ENCODE results near the gene ABHD15. TPM values are rescaled to one million over a fixed set of nuclear protein-coding genes. Genes with fewer than 3 reads are reported as not detected.
A peak's percentile ranks its signal among the peaks of the same experiment; 100 is the strongest.

The ABHD15 gene
- total RNA-seq (10 to 100 TPM in 2 of 5 experiments, 1 to 10 TPM in 3; 8.6 to 17.6 (median 10.0) TPM), polyA plus RNA-seq (1 to 10 TPM; 3.1 to 5.3 TPM), total RNA-seq (10.4 reads per million, percentile 36 among the genes with 10 or more reads in this experiment)

- peaks cover 12 to 30% of the 10 kb centered on the region in 2 donors for H3K4me1 ChIP-seq (ENCODE audit: control insufficient read depth in 2 of 2, insufficient read depth in 2 of 2, low read length in 2 of 2)
- peak within 1 kb of the TSS; percentile 89 for H3K4me3 ChIP-seq (ENCODE audit: low read length)
- no peaks in the 10 kb centered on the region for H3K9me3 ChIP-seq (ENCODE audit: control insufficient read depth in 2 of 3, low read length in 3 of 3)
- H3K27me3 Mint-ChIP-seq: no peaks in the 10 kb centered on the region
- peak; percentile 37 for ATAC-seq
- DNase-seq: peak in 8 of 9 donors; percentile 37 to 82 (median 54)
- H3K4me1 Mint-ChIP-seq: peaks cover 16 to 49% (median 36%) of the 10 kb centered on the region in 7 donors
- peak within 1 kb of the TSS; percentile 88 to 99 (median 96) for H3K4me3 Mint-ChIP-seq
- H3K27me3 ChIP-seq (ENCODE audit: control insufficient read depth in 2 of 2, insufficient read depth in 2 of 2, low read length in 2 of 2): no peaks in the 10 kb centered on the region
- H3K9me3 Mint-ChIP-seq: peaks cover 0 to 3% (median 0%) of the 10 kb centered on the region in 11 donors
- POLR2A ChIA-PET: interaction anchor here (0.5 to 6.0 kb wide), 7 partner anchors 11 to 551 kb away, joined by 3 to 59 read pairs (median 4); partner anchors contain the start of genes SSH2 and TAOK1
- intact Hi-C loops (cut with micrococcal nuclease): loop anchor here (1.0 to 10.0 kb wide), 8 partner anchors 30 to 919 kb away; partner anchors contain the start of genes NUFIP2 (in 2 of the 2), PHF12 (in 2 of the 2), BLTP2 (in 1 of the 2) and SSH2 (in 1 of the 2)
- peaks cover 0 to 17% (median 0%) of the 10 kb centered on the region in 5 donors for H3K36me3 Mint-ChIP-seq
- peaks cover 0 to 4% (median 0%) of the 10 kb centered on the region in 3 experiments for H3K36me3 ChIP-seq (ENCODE audit: control insufficient read depth in 2 of 3, insufficient read depth in 3 of 3, low read length in 3 of 3)
- peak within 1 kb of the TSS; percentile 78 for H3K27ac ChIP-seq (ENCODE audit: low read depth, low read length)
- CTCF ChIA-PET: interaction anchor here (0.8 to 1.3 kb wide), 4 partner anchors 25 to 418 kb away, joined by 3 to 9 read pairs (median 3); no protein-coding TSS in a partner anchor
- H3K27ac Mint-ChIP-seq: peak within 1 kb of the TSS; percentile 13 to 97 (median 89)
These were observed at the start of gene ABHD15 for GRCh38 chr17:29566473-29567303. Gene ABHD15, minus strand, starts transcription at chr17:29567037. Its CDS starts 71 bp downstream, at chr17:29566966.

DNA sequence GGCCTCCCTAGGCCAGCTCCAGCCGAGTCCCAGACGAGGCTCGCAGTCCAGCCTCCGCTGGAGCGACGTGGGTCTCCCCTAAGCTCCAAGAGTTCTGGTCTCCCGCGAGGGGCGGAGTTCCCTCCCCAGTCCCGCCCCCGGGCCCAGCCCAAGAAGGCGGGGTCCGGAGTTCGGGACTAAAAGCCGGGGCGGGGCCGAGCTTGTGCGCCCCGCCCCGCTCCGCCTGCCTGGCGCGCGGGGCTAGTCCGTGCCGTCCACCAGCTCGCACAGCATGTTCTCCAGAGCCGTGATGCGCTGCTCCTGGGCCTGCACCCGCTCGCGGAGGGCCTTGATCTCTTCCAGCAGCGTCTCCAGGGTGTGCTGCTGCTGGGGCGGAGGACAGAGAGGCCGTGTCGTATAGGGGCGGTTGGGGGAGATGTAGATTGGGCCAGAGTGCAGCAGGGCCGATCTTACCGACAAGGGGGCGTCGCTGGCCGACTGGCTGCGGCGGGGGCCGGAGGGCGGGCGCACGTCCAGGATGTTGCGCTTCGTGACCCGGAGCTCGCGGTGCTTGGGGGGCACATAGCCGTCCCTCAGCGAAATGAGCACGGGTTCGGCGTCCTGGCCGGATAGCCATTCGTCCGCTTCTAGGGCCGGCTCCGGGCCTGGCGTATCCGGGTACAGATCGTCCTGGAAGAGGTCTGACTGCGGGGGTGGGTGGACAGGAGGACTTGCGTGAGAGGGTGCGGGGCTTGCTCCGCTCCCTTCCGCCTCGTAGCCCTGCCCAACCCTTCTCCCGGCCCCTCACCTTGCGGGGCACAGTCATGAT is 48.9 kb upstream of the ABHD15 start:
- H3K36me3 Mint-ChIP-seq: no peaks in the 10 kb centered on the region
- H3K4me3 ChIP-seq (ENCODE audit: low read length): peak overlapping the region; percentile 80
- peak overlapping the region in 8 of 9 donors; percentile 17 to 94 (median 83) for H3K27ac Mint-ChIP-seq
- ATAC-seq: peak; percentile 76
- H3K9me3 Mint-ChIP-seq: no peaks in the 10 kb centered on the region
- no peaks in the 10 kb centered on the region for H3K9me3 ChIP-seq (ENCODE audit: control insufficient read depth in 2 of 3, low read length in 3 of 3)
- peaks cover 9 to 48% (median 36%) of the 10 kb centered on the region in 7 donors for H3K4me1 Mint-ChIP-seq
- intact Hi-C loops (cut with micrococcal nuclease): loop anchor here (1.0 to 10.0 kb wide), 8 partner anchors 26 to 499 kb away; partner anchors contain the start of genes GIT1 (in 2 of the 2), TP53I13 (in 2 of the 2), NSRP1 (in 1 of the 2) and NUFIP2 (in 1 of the 2)
- POLR2A ChIA-PET: interaction anchor here (0.9 to 7.2 kb wide), 13 partner anchors 9 to 664 kb away, joined by 3 to 59 read pairs (median 4); partner anchors contain the start of genes ABHD15, ANKRD13B and TP53I13
- H3K36me3 ChIP-seq (ENCODE audit: control insufficient read depth in 2 of 3, insufficient read depth in 3 of 3, low read length in 3 of 3): no peaks in the 10 kb centered on the region
- H3K4me3 Mint-ChIP-seq: peak overlapping the region; percentile 78 to 93 (median 88)
- H3K27me3 ChIP-seq (ENCODE audit: control insufficient read depth in 2 of 2, insufficient read depth in 2 of 2, low read length in 2 of 2): no peaks in the 10 kb centered on the region
- no peak overlapping the region for H3K27ac ChIP-seq (ENCODE audit: low read depth, low read length)
- DNase-seq: peak; percentile 64 to 91 (median 79)
- CTCF ChIA-PET: interaction anchor here (0.5 to 6.4 kb wide), 14 partner anchors 9 to 704 kb away, joined by 3 to 56 read pairs (median 8); partner anchors contain the start of genes ANKRD13B and SSH2
- H3K27me3 Mint-ChIP-seq: peaks cover 0 to 18% (median 0%) of the 10 kb centered on the region in 5 donors
- peaks cover 34 to 37% of the 10 kb centered on the region in 2 donors for H3K4me1 ChIP-seq (ENCODE audit: control insufficient read depth in 2 of 2, insufficient read depth in 2 of 2, low read length in 2 of 2)

GRCh38 chr17:29615048-29615385 is 48.2 kb upstream of the ABHD15 start:
- ATAC-seq (peak; percentile 54), DNase-seq (peak in 8 of 9 donors; percentile 54 to 74 (median 65))
- peak overlapping the region; percentile 80 for H3K4me3 ChIP-seq (ENCODE audit: low read length)
- Mint-ChIP-seq H3K27me3 (peaks cover 0 to 15% (median 0%) of the 10 kb centered on the region in 5 donors), H3K4me3 (peak overlapping the region; percentile 78 to 93 (median 88)), H3K9me3 (no peaks in the 10 kb centered on the region), H3K36me3 (no peaks in the 10 kb centered on the region), H3K27ac (peak overlapping the region; percentile 1 to 94 (median 83)), H3K4me1 (peaks cover 9 to 46% (median 36%) of the 10 kb centered on the region in 7 donors)
- H3K4me1 ChIP-seq (ENCODE audit: control insufficient read depth in 2 of 2, insufficient read depth in 2 of 2, low read length in 2 of 2): peaks cover 34 to 37% of the 10 kb centered on the region in 2 donors
- no peaks in the 10 kb centered on the region for H3K36me3 ChIP-seq (ENCODE audit: control insufficient read depth in 2 of 3, insufficient read depth in 3 of 3, low read length in 3 of 3)
- intact Hi-C loops (cut with micrococcal nuclease): loop anchor here (1.0 to 10.0 kb wide), 8 partner anchors 26 to 500 kb away; partner anchors contain the start of genes GIT1 (in 2 of the 2), TP53I13 (in 2 of the 2), NSRP1 (in 1 of the 2) and NUFIP2 (in 1 of the 2)
- ChIA-PET POLR2A (interaction anchor here (0.9 to 7.2 kb wide), 11 partner anchors 9 to 663 kb away, joined by 3 to 59 read pairs (median 6); partner anchors contain the start of genes ABHD15, ANKRD13B and TP53I13), CTCF (interaction anchor here (0.5 to 6.4 kb wide), 11 partner anchors 10 to 705 kb away, joined by 3 to 56 read pairs (median 9); partner anchors contain the start of gene ANKRD13B)
- no peaks in the 10 kb centered on the region for H3K9me3 ChIP-seq (ENCODE audit: control insufficient read depth in 2 of 3, low read length in 3 of 3)
- H3K27me3 ChIP-seq (ENCODE audit: control insufficient read depth in 2 of 2, insufficient read depth in 2 of 2, low read length in 2 of 2): no peaks in the 10 kb centered on the region
- no peak overlapping the region for H3K27ac ChIP-seq (ENCODE audit: low read depth, low read length)

DNA sequence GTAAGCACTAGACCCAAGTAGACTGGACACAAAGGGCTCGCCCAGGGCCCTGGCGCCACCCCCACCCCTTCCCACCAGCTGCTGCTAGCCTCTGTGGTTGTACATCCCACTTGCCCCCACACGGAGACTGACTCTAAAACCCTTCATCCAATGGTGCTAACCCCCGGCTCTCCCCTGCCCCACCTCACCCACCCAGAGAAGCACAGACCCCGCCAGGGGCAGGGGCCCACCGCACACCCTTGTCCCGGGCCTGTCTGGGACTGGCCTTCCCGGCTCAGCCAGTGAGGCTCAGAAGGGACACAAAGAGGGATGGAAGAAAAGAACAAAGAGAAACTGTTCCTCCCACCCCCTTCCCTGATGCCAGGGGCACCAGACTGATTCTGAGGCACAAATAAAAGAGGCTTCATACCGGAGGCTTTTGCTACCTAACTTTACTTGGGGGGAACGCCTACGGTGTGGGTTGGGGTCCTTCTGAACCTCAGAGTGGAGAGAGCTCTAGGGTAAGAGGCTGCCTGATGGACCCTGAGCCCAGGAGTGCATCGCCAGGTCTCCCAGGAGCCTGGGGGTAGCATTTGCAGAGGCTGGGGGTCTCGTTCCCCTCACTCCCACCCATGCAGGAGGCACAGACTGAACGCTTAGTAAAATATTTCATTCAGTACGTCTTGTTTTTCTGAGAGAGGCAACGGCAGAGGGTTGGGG is 47.7 kb upstream of the ABHD15 start:
- Mint-ChIP-seq H3K4me1 (peaks cover 9 to 45% (median 36%) of the 10 kb centered on the region in 7 donors), H3K27ac (peak overlapping the region; percentile 1 to 94 (median 83)), H3K27me3 (peaks cover 0 to 14% (median 0%) of the 10 kb centered on the region in 5 donors), H3K36me3 (no peaks in the 10 kb centered on the region), H3K4me3 (peak overlapping the region; percentile 78 to 93 (median 88)), H3K9me3 (no peaks in the 10 kb centered on the region)
- CTCF ChIA-PET: interaction anchor here (0.6 to 6.4 kb wide), 13 partner anchors 9 to 317 kb away, joined by 3 to 56 read pairs (median 8); partner anchors contain the start of gene ANKRD13B
- Histone ChIP-seq H3K4me1 (ENCODE audit: control insufficient read depth in 2 of 2, insufficient read depth in 2 of 2, low read length in 2 of 2) (peaks cover 34 to 37% of the 10 kb centered on the region in 2 donors), H3K36me3 (ENCODE audit: control insufficient read depth in 2 of 3, insufficient read depth in 3 of 3, low read length in 3 of 3) (no peaks in the 10 kb centered on the region), H3K27me3 (ENCODE audit: control insufficient read depth in 2 of 2, insufficient read depth in 2 of 2, low read length in 2 of 2) (no peaks in the 10 kb centered on the region), H3K9me3 (ENCODE audit: control insufficient read depth in 2 of 3, low read length in 3 of 3) (no peaks in the 10 kb centered on the region), H3K27ac (ENCODE audit: low read depth, low read length) (no peak overlapping the region), H3K4me3 (ENCODE audit: low read length) (peak overlapping the region; percentile 80)
- DNase-seq: no peak
- intact Hi-C loops (cut with micrococcal nuclease): loop anchor here (1.0 to 10.0 kb wide), 8 partner anchors 25 to 500 kb away; partner anchors contain the start of genes GIT1 (in 2 of the 2), TP53I13 (in 2 of the 2), NSRP1 (in 1 of the 2) and NUFIP2 (in 1 of the 2)
- no peak for ATAC-seq
- POLR2A ChIA-PET: interaction anchor here (1.3 to 7.2 kb wide), 5 partner anchors 22 to 148 kb away, joined by 3 to 59 read pairs (median 59); partner anchors contain the start of genes ABHD15, ANKRD13B and TP53I13

- Histone ChIP-seq H3K4me1 (ENCODE audit: control insufficient read depth in 2 of 2, insufficient read depth in 2 of 2, low read length in 2 of 2) (peaks cover 34 to 37% of the 10 kb centered on the region in 2 donors), H3K27me3 (ENCODE audit: control insufficient read depth in 2 of 2, insufficient read depth in 2 of 2, low read length in 2 of 2) (no peaks in the 10 kb centered on the region), H3K27ac (ENCODE audit: low read depth, low read length) (no peak overlapping the region), H3K9me3 (ENCODE audit: control insufficient read depth in 2 of 3, low read length in 3 of 3) (no peaks in the 10 kb centered on the region), H3K4me3 (ENCODE audit: low read length) (peak overlapping the region; percentile 46), H3K36me3 (ENCODE audit: control insufficient read depth in 2 of 3, insufficient read depth in 3 of 3, low read length in 3 of 3) (no peaks in the 10 kb centered on the region)
- DNase-seq: no peak
- intact Hi-C loops (cut with micrococcal nuclease): loop anchor here in 1 of 2 donors (1.0 to 10.0 kb wide), 3 partner anchors 21 to 501 kb away; partner anchors contain the start of genes ANKRD13B and NSRP1
- peaks cover 9 to 45% (median 36%) of the 10 kb centered on the region in 7 donors for H3K4me1 Mint-ChIP-seq
- ChIA-PET CTCF (interaction anchor here (0.6 to 6.0 kb wide), 14 partner anchors 9 to 318 kb away, joined by 3 to 56 read pairs (median 4); partner anchors contain the start of gene ANKRD13B), POLR2A (interaction anchor here (0.6 to 7.2 kb wide), 6 partner anchors 9 to 298 kb away, joined by 3 to 59 read pairs (median 4); partner anchors contain the start of genes ABHD15, CORO6 and TP53I13)
- H3K9me3 Mint-ChIP-seq: no peaks in the 10 kb centered on the region
- H3K27me3 Mint-ChIP-seq: peaks cover 0 to 11% (median 0%) of the 10 kb centered on the region in 5 donors
- H3K27ac Mint-ChIP-seq: peak overlapping the region in 3 of 9 donors; percentile 28 to 65 (median 51)
- H3K4me3 Mint-ChIP-seq: peak overlapping the region in 9 of 10 donors; percentile 18 to 93 (median 76)
- no peak for ATAC-seq
- H3K36me3 Mint-ChIP-seq: no peaks in the 10 kb centered on the region
These were observed 47.0 kb upstream of the ABHD15 start for GRCh38 chr17:29613856-29614255.
